T-helper 2 cell (primary cell): ENCODE results near the gene BTRC.

ENCODE experiments used
- DNase-seq, 5 experiments: peaks; one replicate each; pipeline versions ENCODE4 v3.0.0 to v3.0.0-alpha.2; 2012 to 2022

The BTRC gene

DNA sequence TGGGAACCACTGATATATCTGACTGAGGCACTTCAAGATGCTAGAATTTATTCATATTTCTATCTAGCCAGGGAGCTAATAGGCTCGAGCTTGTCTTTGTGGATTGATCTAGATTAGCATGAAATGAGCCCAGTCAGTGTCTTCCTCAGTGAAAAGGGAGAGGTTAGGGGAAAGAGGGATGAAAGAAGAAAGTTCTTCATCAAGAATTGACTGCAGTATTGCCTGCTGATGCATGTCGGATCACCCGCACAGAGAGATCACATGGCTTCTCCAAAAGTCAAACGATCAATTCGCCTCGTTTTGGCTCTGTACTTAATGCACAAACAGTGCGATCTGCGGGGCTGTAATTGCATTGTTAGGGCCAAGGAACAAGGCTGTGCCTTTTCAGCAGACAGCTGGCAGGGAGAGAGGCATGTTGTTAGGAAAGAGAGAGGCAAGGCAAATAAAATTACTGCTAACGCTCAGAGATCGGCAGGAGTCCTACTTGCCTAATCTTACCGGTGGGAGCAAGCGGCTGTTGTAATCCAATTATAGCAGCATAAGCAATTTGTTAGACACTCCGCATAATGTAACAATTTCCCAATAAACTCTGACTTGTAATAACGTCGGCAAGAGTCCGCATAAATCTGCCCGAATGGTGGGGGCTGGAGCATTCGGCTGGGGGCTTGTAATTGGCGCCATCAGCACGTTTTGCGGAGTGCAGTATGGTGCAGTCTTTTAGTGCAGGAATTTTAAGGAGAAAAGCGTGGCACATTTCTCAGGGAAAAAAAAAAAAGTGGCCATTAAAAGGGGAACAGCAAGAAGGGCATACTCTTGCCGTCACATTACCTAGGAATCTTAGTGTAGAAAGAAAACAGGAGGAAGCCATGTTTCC, 132.0 kb downstream of the BTRC start:
- no peak for DNase-seq

DNA sequence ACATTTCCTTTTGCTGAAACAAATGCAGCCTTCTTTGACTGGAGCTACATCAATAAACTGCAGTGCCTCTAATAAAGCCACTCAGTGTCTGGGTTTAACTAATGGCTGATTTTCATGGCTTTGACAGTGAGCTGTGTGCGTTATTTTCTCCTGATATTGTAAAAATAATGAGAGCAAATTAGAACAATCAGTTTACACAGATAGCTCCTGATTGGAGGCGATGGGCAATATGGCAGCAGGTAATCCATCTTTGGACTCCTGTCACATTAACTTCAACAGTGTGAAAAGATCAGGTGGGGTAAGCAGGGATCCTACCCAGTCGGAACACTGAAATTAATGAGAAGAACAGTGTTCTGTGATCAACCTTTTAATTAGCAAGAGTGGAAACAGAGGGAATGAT, 133.4 kb downstream of the BTRC start:
- DNase-seq: no peak

DNA sequence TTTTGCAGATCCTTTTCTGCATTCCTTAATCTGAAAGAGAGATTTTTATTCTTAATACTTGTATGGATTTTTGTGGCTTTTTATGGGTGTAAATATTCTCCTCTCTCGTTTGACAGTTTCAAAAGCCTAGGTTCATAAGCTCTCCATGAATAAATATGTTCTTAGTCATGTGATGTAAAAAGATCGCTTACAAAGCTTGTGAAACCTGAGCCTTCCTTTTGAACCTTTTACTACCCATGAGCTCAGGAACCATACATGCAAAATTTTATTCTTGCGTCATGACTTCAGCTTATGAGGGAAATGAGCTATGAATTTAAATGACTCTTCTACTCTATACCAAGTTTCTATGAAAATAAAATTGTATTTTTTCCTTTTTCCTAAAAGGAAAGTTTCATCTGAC, 135.4 kb downstream of the BTRC start:
- DNase-seq: no peak

DNA sequence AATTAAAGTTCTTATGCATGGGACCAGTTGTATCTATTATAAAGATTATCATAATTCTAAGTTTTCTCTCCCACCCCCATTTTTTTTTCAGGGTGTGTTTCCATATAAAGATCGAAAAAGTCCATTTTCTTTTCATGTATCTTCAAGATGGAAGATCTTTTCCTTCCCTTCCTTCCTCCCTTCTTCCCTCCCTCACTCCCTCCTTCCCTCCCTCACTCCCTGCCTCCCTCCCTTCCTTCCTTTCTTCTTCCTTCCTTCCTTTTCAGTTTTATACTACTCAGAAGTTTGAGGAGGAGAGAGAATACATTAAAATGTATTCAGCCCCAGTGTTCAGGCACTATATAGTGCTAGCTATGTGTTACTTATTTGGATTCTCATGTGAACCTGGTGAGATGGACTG, 136.1 kb downstream of the BTRC start:
- DNase-seq: no peak

DNA sequence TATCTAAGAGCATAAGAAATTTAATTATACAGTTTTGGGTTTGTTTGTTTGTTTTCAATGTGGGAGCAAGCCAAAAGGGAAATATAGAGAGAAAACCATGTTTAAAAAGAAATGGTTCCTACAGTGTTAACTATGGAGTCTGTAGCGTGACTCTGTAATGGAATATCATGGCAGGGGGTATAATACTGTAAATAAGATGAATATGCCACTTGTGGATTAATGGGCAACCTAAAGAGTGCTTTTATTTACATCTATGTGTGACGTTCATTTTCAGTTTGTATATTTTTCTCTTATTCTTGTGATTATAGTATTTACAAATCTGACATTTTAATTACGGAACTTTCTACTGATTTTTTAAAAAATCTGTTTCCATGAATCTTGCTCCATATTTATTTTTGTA, 138.2 kb downstream of the BTRC start:
- no peak for DNase-seq

DNA sequence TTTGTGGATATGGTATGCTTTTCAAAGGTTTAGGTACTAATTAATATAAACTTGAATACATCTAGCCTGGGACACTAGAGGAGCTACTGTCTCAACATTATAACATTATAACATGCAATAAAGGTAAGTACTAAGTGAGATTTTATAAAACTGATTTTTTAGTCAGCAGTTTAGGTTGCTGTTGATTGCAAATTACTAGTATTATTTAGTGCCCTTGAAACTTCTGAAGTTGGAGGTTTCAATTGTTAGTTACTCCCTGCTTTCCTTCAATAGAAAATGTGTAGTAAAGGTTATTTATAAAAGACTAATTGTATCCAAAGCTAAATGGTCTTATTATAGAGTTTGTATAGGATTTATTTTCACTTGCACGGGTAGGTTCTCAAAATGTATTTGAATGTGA, 138.8 kb downstream of the BTRC start:
- no peak for DNase-seq

DNA sequence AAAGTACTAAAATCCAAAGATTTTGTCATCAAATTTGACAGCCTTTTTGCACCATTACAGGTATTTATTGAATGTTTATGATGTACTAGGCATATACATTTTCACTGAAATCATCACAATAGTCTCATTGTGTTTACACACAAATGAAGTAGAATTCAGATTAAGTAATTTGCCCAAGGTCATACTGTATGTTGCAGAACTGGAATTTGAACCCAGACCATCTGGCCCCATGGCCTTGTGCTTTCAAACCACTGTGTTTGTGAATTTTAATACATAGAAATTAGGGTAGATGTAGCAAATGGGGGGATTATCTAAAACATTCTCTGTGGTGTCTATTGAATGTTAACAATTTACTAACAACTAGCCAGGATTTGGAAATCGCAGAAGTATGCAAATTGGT, 139.3 kb downstream of the BTRC start:
- no peak for DNase-seq

DNA sequence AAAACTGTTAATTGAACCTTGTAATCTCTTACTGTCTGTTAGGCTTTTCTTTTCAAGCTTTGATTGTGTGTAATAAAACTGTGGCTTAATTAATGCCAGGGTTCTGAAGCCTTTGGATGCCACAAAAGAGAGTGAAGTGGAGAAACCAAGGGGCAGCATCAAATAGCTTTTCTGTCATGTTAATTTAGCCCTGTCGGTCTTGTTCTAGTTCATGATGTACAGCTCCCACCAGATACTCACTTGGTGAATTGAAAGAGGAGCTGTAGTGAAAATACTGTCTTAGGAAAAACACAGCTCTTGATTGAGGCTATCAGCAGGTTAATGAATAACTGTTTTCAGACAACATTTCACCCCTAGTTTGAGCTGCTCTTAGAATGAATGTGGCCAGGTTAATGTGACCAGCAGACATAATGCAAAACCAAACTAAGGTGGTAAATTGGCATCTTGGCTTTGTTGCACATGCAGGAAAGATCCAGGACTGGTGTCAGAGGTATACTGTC, 139.9 kb downstream of the BTRC start:
- DNase-seq: no peak

DNA sequence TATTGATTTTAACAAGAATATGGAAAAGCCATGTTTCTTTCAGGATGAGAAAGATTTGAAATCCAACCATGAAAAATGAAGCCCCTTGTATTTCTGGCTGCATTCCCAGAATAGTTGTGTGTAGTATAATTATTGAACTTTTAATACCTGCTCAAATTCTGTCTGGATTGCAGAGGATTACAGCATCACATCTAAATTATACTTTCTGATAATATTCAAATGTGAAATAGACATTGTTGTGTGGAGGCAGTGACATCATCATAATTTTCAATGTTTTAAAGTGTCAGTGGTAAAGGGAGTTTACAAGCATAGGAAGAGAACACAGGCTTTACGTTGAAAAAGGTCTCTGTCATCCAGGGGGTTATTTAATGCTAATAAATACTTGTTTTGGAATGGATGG, 140.7 kb downstream of the BTRC start:
- DNase-seq: no peak

DNA sequence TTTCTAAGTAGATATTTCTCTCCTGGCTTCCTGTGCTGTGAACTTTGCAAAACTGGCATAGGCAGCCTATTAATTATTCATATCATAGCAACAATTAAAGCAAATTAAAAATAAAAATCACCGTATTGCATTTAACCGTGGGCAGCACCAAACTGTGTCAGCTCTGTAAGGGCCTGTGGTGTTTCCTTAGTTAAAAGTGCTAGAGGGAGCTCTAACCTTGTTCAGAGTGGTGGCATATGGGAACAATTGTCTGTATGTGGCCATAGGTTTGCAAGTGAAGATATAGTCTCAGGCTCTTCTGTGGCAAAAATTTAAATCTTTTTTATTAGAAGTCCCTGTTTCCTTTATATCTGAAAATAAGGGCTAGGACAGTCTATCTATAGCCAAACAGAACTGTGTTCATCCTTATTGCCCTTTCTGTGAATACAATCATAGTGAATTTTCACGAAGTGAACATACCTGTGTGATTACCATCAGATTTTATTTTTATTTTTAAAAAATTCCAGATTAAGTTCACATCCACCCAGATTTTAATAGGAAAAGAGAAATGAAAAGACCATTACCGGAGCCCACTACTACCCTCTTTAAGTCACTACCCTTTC, 141.5 kb downstream of the BTRC start:
- peak in 1 of 5 experiments; percentile 13 for DNase-seq

DNA sequence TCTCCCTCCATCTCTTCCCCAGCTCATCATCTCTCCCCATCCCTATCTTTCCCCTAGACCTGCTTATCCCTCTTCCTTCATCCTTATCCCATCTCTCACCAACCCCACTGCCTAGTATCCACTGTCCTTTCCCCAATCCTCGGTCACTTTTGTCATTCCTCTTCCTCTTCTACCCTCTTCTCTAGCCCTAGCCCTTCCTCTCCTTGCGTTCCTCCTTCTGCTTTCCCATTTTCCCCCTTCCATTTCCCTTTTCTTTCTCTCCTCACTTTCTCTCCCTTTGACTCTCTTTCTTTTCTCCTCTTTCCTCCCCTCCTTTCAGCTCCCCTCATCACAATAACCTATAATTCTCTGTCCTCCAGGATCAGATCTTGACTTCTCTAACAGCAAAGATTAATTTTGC, 150.5 kb downstream of the BTRC start:
- no peak for DNase-seq

DNA sequence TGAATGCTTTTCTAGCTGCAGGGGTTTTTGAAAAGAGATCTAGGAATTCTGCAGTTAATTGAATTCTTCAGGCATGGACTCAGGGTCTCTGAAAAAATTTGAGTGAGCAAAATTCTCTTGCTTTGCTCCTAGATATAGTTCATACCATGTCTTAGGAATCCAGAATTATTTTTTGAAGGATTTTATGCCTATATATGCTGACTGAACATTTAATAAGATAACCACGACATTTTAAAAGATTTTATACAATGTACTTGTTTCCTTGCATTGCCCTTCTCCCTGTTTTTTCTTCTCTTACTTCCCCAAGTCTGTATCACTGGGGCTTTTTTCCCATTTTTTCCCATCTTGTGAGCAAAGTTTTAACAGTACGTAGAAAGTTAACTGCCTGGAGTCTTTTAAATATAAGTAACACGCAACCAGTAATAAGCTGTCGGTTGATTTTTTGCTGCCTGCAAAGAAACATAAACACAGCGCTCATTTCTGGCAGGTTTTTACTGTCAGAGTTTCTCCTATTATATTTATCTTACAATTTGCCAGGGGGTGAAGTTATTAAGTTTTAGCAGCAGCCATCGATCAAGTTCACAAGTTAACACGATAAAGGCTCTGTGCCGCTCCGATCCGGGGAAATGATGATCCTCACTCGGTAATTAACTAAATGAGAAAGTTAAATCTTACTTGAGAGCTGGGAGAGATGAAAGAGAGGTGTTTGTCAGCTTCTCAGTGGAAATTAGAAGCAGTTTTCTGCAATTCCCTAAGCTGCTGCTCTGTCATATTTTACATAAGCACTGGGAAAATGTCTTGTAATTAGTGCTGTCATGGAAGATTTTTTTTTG, 153.1 kb downstream of the BTRC start:
- DNase-seq: no peak

DNA sequence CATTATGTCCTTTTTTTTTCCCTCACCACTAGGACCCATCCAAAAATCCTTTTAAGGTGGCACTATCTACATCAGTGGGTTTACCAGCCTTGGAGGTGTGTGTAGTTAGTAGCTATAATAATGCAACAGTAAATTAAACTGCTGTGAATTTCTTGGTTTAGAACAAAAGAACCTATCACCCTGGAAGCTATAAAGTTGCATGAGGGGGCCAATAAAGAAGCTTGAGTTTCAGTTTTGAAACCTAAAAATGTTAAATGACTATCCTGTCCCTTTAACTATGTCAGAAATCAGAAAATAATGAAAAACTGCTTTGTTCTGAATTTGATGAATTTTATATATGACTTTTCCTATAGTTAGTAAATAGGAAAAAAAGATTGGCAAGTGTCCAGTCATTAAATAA, 153.9 kb downstream of the BTRC start:
- DNase-seq: no peak

DNA sequence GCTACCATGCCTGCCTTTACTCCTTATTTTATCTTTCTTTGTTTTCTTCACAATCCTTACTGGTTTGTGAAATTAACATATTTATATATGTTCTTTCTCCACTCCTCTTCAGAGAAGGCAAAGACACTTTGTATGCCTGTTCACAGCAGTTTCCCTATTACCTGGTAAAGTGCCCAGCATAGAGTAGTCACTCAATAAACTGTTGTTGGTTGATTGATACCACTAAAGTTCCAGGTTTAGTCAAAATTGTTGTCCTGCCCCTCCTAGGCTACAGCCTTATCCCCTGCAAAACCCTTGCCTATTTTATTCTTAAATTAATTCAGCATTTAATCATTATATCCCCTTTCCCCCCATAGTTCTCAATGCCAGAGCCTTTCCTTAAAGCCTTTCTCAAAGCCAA, 158.0 kb downstream of the BTRC start:
- DNase-seq: no peak

DNA sequence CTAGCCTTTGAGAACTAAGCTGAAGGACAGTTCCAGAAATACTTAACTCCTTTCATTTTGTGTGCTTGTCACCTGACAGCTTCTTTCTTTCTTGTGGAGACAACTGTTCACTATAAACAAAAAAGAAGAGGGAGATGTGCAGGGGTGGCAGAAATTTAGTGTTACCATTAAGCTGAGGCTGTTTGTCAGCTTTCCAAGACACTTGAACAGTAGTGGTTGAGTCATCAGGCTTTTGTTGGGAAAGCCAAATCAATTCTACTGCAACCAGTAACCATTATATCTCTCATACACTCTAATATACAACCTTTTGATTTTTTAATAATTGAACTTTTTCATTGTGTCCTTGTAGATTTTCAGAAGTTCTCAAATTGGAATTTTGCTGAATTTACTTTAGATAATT, 158.8 kb downstream of the BTRC start:
- no peak for DNase-seq

DNA sequence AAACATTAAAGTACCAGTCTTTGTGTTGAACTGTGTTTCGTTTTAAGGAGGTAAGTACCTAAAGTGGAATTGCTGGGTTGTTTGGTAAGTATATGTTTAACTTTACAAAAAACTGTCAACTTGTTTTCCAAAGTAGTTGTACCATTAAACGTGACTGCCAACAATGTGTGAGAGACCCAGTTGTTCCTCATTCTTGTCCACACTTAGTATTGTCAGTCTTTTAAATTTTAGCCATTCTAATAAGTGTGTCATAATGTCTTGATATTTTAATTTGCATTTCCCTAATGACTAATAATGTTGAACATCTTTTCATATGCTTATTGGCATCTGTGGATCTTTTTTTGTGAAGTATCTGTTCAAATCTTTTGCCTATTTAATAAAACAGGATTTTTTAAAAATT, 159.8 kb downstream of the BTRC start:
- DNase-seq: no peak

DNA sequence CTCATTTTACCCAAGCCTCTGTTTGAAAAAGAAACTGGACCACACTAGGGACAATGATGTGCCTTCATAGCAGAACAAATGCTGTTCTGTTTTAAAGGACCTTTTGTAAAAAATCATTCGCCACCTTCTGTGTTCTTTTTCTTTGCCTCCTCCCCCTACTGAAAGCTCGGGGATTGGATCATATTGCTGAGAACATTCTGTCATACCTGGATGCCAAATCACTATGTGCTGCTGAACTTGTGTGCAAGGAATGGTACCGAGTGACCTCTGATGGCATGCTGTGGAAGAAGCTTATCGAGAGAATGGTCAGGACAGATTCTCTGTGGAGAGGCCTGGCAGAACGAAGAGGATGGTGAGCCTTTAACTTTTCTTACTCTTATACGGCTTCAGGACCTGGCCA, 171.9 kb downstream of the BTRC start:
- DNase-seq: no peak

DNA sequence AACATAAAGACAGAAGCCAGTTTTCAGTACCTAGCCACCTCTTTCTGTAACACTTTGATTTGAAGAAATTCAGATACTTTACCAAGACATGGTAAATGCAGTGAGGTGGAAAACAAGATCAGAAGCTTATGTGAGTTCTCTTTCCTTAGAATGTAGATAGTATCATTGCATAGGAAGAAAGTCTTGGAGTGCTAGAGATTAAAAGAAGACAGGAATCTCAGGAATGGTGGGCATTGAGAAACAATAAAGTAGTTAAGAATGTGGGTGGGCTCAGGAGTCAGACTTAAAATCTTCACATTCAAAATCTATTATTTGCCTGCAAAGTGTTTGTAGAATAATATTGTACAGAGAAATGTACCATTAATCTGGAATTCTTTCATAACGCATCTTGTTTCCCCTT, 175.2 kb downstream of the BTRC start:
- DNase-seq: no peak

DNA sequence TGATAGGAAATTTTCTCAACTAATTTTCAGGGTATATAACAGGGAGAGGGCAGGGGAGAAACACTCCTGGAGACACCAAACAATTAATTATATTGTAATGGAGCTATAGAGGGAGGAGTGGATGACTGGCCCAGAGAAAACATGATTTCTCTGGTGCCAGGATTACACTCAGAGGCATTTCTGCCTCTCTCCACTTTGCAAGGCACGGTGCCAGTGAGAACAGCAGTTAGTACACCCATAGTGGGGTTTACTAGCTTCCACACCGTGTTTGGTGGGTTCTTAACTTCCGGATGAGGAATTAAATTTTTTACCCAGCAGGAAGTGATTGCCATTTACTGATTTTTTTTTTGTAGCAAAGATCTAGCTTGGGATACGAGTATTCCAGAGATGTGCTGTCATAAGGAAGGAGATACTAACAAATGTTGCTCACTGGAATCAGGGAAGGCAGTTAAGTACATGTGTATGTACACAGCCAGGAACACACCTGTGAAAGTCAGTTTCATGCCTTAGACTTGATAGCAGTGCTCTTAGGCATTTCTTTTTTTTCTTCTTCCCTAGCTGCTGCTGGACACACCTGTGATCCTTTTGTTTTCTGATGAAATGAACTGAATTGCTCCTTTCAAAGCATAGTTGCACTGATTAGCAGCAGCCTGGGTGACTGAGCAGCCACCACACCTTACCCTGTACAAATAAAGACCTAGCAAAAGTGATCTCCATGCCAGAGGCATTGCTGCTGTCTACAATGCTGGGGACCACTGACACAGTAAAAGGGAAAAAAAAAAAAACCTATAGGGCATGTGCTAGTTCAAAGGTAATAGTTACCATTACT, 176.0 kb downstream of the BTRC start:
- DNase-seq: no peak

DNA sequence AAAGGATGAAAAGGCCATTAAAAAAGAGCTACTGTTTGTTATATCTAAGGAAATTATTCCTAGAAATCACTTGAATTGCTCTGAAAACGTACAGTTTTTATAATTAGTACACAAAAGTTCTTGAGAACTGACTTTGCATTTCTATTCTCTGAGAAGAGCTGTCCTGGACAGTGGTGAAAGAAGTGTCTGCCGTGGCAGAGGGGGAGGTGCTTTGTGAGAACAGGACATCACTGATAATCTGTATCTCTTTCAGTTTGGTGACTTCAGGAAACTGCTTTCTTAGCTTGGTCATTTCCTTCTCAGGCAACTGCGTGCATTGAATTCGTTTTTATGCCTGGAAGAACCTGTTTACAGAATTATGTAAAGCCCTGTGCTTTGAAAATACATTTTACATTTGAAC, 182.0 kb downstream of the BTRC start:
- no peak for DNase-seq

DNA sequence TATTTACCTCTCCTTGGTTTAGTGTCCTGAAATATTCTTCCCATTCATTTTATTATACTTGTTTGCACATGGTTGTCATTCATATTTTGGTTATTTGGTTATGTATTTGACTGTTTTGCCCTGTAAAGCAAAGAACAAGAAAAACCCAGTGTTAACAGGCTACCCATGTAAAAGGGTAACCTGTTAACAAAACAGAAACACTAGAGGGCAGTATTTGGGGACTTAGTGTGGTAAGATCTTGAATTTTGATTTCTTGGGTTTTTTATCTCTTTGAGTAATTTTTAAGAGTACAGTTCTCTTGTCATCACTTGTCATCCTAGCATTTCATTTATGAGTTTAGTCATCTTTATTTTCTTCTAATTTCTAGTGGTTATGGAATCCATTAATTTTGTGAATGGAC, 182.8 kb downstream of the BTRC start:
- DNase-seq: peak in 1 of 5 experiments; percentile 57

DNA sequence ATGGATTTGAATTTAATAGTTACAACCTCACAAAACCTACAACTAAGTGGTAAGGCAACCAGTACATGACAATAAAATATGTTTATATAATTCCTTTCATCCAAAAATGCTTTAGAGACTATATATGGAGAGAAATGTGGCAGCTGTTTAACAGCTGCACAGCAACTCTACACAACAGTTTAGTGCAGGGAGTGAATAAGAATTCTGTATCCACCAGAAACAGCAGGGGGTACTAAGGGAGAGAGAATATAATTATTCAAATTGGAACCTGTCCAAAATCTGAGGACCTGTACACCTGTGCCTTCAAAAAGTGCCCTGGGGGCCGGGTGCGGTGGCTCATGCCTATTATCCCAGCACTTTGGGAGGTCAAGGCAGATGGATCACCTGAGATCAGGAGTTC, 184.5 kb downstream of the BTRC start:
- no peak for DNase-seq

DNA sequence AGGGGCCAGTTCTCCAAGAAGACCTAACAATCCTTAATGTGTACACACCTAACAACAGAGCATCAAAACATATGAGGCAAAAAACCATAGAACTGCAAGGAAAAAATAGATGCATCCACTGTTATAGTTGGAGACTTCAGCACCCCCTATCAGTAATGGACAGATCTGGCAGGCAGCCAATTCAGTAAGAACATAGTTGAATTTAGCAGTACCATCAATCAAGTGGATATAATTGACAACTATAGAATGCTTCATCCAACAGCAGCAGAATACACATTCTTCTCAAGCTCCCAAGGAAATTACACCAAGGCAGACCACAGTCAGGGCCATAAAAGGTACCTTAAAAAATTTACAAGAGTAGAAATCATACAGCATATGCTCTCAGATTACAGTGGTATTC, 191.9 kb downstream of the BTRC start:
- no peak for DNase-seq
